NCI-H82 treated with DMSO at 0.1 percent for 48 hours (cell line): Measurements from ENCODE around the gene BCL7C.
"Not testable (repeated sequence)": the region's sequence is repeated elsewhere in the genome, so short reads cannot be mapped to it uniquely, and the experiment has no call there.

ENCODE experiments used
- DNase-seq: peaks from one replicate; lab custom pipeline; 2025; ENCODE audit not compliant: unreplicated experiment; lab: John Stamatoyannopoulos, UW

Gene BCL7C

DNA sequence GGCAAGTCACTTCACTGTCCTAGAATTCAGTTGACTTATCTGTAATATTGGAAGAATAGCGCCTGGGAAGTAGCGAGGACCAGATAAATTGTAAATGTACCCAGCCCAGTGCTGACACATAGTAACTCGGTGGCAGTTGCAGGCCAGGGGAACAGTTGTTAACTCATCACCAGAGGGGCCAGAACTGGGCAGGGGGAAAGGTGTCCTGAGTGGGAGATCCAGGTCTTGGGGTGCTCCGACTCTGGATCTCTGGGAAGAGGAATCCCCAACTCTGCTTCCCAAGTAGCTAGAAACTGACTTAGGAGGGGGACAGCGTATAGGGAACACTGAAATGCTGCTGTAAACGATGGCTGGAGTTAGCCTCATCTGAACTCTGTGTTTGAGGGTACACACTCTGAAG, 23.0 kb downstream of the BCL7C start:
- no peak for DNase-seq

DNA sequence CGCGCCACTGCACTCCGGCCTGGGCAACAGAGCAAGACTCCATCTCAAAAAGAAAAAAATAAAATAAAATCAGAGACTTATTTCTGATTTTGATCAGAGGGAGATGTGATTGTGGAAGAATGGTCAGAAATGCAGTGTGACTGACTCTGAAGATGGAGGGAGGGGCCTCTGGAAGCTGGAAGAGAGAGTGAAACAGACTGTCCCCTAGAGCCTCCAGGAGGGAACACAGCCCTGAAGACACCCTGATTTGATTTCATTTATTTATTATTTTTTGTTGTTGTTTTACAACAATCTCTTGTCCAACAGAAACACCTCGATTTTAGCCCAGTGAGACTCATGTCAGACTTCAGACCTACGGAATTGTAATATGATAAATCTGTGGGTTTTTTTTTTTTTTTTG, 26.1 kb downstream of the BCL7C start:
- DNase-seq = no peak

DNA sequence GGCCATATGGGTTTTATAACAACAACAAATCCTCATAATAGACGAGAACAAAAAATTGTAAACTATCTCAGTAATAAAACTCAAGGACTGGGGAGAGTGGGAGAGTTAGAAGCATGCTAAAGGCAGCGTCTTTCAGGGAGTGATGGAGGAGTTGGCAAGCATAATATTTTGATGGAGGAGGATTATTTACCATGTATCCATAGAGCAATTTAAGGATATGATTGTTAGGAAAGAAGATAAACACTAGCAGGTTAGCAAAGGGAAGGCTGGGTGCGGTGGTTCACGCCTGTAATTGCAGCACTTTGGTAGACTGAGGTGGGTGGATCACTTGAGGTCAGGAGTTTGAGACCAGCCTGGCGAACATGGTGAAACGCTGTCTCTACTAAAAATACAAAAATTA, 27.8 kb downstream of the BCL7C start:
- DNase-seq = no peak

DNA sequence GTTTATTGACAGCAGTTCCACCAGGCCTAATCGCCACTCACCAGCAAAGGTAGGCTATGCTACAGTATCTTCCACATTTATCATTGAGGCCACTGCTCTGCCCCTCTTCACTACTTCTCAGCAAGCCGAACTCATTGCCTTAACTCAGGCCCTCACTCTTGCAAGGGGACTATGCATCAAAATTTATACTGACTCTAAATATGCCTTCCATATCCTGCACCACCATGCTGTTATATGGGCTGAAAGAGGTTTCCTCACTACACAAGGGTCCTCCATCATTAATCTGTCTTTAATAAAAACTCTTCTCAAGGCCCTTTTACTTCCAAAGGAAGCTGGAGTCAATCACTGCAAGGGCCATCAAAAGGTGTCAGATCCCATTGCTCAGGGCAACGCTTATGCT, 30.7 kb downstream of the BCL7C start:
- not testable (repeated sequence) for DNase-seq

DNA sequence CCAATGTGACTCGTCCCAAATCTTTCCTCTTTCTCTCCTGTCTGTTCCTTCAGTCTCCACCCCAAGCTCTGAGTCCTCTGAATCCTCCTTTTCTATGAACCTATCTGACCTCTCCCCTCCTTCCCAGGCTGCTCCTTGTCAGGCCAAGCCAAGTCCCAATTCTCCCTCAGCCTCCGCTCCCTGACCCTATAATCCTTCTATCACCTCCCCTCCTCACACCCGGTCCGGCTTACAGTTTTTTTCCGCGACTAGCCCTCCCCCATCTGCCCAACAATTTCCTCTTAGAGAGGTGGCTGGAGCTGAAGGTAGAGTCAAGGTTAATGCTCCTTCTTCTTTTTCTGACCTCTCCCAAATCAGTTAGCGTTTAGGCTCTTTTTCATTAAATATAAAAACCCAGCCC, 33.1 kb downstream of the BCL7C start:
- DNase-seq = peak; percentile 60

DNA sequence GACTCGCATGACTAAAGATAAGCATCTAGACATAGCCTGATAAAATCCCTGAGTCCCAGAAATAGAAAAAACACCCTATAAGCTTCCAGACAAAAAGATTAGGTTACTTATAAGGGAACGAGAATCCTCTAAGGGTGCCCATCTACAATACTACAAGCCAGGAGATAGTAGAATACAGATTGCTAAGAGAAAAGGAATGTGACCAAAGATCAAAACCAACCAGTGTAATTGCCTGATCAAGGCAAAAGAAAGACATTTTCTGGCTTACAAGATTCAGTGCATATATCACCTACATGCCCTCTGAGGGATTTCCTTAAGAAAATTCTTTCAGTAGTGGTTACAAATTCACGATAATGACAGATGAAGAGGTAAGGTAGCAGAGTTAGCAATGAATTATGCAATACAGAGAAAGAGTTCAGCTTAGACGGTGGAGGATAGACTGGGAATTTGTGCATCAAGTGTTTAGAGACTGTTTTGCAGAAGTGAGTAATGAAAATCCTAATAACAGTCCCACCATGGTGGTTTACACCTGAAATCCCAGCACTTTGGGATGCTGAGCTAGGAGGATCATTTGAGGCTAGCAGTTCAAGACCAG, 35.0 kb downstream of the BCL7C start:
- no peak for DNase-seq

DNA sequence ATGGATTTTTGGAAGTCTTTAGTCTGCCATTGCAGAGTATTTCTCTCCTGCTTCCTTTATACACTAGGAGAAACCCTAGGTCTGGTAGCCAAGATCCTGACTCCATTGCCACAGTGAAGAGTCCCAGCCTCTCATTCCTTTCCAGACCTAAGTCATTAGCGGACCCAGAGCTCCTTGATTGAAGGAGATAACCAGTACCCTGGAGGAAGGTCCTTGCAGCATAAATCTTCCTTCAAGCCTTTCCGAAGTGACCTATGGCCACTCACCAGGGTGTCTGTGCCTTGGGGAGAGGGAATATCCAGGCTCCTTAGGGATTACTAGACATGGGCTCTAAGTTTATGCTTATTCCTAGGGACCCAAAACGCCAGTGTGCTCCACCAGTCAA, 35.8 kb downstream of the BCL7C start:
- no peak for DNase-seq

DNA sequence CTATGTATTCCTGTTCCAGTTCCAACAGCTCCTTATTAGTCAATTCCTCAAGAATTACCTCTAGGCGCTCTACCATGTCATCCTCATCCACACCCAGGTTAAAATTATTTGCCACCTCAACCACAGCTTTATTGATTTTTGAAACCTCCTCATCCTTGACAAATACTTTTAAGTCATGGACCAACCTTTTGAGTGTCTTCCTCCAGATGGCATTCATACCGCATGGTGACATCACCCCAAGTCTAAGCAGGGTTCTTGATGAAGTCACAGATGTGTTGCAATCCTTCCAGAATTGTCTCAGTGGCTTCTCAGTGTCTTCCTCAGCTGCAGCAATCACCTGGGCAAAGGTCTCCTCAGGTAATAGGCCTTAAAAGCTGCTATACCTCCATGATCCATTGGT, 40.1 kb downstream of the BCL7C start:
- DNase-seq = no peak

DNA sequence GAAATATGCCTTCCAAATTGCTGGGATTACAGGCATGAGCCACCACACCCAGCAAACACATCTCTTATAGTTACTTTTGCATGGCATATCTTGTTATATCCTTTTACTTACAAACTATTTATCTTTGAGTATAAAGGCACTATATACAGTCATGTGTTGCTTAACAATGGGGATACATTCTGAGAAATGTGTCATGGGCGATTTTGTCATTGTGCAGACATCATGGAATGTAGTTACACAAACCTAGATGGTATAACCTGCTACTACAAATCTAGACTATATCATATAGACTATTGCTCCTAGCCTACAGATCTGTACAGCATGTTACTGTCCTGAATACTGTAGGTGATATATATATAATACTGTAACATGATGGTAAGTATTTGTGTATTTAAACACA, 43.6 kb downstream of the BCL7C start:
- no peak for DNase-seq

DNA sequence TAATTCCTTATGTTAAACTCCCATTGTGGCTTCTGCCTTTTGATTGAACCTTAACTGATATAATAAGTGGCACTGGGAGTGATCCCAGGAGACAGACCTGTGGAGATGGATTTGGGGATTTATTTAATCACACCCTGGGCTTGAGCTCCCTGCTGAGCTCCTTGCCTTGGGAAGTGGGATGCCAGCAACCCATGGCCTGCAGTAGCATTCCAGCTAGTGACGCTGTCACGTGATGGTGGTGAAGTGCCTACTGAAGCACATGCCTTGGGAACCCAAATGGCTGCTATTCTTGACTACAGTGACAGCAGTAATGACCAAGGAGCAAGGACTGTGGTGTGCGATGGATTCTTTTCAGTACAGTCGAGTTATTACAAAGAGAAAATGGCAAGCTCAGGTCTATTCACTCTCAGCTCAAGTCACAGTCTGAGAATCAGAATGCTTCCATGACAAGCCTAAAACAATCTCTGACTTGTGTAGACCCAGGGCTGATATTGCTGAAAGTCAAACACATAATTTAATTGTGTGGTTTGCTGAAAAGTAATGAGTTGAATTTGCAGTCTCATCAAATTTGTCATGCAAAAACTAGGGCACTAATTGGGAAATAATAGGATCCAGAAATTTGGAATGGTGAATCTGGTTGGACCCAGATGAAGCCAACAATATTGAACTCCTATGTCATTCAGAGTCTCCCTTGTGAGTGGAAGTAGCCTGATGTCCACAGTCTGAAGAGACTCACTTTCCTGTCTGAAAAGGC, 47.1 kb downstream of the BCL7C start:
- peak; percentile 18 for DNase-seq

DNA sequence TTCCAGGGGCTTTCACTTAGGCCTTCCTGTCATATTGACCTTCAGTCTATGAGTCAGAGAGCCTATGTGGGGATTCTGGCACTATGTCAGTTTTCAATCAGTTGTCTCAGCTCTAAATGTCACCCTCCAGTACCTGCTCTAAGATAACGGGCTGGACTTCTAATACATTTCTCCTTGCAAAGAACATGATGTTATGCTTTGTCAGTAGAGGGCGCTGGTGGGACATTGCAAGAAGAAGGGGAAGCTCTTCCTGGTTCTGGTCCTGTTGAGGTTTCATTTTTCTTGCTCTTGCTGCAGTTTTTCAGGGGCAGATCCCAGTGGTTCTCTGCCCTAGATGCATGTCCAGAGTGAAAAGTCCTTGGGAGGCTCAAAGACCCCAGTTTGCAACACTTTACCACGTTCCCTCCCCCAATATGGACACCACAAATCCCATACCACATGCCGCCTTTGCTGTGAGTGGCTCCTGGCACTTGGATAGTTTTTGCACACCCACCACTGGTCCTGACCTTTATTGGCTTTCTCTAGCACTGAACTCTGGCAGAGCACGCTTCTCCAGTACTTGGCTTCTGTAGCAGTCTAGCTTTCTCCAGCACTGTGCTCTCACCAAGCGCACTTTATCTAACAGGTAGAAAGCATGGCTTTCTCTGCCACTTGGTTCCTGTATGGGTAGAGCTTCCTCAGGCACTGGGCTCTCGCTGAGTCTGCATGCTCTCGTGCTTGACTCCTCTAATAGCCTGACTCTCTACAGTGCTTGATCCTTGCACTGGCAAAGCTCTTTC, 49.0 kb downstream of the BCL7C start:
- peak; percentile 73 for DNase-seq

DNA sequence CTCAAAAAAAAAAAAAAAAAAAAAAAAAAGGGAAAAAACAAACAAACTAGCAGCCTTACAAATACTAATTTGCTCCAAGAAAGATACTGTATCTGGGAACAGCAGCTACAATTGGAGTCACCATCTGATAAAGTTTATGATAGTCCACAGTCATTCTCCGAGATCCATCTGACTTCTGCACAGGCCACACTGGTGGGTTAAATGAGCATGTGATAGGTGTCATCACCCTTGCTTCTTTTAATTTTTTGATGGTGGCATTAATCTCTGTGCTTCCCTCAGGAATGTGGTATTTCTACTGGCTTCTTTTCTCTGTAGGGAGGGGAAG, 49.6 kb downstream of the BCL7C start:
- DNase-seq = no peak

DNA sequence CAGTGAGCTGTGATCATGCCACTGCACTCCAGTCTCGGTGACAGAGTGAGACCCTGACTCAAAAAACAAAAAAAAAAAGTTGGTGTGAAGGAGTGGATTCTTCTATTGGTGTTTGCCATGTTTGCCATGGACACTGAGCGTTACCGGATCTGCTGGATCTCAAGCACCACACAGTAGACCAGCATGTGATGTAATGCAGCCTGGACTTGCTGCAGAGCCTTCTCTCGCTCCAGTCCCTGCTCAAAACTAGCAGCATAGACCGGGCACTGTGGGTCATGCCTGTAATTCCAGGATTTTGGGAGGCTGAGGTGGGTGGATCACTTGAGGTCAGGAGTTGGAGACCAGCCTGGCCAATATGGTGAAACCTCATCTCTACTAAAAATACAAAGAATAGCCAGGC, 50.4 kb downstream of the BCL7C start:
- no peak for DNase-seq

DNA sequence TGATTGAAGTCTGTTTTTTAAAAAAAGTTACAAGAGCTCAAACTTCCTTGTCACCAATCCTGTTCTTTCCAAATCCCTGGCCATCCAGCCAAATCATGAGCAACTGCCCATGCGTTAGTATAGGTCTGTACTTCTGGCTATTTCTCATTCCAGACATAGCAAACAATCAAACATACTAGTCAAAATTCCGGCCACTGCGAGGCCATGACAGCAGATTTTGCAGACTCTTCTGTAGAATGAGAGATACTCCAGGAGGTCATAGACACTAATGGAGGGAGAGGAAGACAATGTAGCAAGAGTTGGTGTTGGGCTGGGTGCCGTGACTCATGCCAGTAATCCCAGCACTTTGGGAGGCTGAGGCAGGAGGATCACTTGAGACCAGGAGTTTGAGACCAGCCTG, 50.9 kb downstream of the BCL7C start:
- DNase-seq = no peak

DNA sequence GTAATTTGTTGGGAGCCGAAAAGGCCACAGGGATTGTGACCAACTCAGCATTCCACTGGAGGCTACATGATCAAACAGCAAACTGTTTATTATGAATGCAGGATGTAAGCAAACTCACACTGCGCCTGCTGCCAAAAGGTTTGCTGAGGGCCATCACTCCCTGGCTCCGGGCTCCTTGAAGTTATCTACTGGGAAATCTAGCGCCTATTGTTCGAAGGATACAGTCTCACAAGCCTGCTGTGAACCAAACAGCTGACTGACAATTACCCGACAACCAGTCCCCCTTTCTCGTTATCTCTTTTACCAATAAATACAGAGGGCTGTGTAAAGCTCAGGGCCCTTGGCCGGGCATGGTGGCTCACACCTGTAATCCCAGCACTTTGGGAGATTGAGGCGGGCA, 52.5 kb downstream of the BCL7C start:
- no peak for DNase-seq

DNA sequence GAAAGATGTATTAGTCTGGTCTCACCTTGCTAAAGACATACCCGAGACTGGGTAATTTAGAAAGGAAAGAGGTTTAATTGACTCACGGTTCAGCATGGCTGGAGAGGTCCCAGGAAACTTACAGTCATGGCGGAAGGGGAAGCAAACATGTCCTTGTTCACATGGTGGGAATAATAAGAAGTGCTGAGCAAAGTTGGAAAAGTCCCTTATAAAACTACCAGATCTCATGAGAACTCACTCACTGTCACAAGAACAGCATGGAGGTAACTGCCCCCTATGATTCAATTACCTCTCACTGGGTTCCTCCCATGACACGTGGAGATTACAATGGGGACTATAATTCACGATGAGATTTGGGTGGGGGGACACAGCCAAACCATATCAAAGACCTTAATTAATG, 53.3 kb downstream of the BCL7C start:
- no peak for DNase-seq

DNA sequence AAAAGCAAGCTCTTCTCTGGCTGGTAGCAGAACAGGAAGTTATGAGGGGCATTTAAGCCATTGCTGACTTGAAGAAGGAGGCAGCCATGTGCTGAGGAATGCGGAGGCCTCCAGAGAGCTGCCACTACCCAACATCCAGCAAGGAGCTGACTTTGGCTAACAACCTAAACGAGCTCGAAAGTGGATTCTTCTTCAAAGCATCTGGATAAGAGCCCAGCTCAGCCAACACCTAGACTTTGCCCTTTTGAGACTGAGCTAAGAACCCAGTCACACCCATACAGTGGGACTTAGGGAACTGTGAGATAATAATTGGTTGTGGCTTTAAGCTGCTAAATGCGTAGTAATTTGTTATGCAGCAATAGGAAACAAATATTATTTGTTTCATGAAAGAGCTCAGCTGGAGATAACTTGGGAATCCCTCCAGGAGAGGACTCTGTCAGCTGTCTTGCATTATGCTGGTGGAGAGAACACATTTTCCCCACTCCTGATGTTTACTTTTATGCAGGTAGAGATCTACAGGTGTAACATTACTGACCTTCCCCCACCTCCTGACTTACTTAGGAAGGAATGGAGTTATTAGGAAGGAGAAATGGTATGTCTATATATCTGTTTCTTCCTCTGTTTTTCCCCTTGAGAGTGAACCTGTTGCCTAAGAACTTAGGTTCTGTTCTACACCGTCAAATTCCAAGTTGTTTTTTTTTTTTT, 54.2 kb downstream of the BCL7C start:
- no peak for DNase-seq

DNA sequence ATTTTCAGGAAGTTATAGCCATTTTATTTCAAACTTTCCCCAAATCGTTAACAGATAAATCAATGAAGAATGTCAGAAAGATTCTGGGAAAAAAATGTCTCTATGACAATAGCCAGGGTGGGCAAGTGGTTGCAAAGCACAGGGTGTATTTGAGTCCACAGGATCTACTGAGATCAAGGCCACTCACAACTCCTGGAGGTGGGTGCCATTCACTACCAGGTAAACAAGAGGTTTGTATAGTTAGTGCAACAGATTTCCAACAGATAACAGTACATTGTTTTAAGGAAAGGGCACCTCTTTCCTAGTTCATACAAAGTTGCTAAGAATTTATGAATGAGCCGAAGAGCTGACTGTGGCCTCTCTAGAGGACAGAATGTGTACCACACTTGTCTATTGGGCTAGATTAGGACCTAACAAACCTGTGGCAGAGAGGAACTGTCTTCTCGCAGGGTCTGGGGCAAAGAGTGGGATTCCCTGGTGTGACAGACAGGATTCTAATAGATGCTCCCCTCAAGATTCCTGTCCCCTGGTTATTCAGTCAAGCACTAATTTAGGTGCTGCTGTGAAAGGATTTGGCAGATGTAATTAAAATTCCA, 54.9 kb downstream of the BCL7C start:
- DNase-seq = no peak

DNA sequence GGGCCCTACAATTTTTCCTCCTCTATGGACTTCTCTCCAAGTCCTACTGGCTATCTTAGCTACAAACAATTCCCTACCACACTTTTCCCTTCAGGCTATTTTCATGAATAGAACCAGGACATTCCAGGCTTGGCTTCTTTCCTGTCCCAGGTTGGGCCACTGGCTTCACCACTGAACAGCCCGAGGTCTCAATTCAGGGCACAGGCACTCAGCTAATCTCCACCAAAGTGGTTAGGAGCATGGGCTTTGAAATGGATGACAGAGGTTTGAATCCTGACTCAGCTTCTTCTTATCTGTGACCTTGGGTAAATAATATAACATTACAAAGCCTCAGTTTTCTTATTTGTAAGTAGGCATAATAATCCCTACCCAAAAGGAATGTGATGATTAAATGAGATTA, 56.0 kb downstream of the BCL7C start:
- no peak for DNase-seq
